ENCODE measurements around the gene RHOBTB3.
"Not testable (repeated sequence)": the region's sequence is repeated elsewhere in the genome, so short reads cannot be mapped to it uniquely, and the experiment has no call there.

GRCh38 chr5:95813035-95813434 lies 81.9 kb downstream of the RHOBTB3 start:
- TF ChIP-seq POLR2A, CTCF (IDR thresholded peaks at IDR 0.05): not testable (repeated sequence)
